K562 (cell line): ENCODE results near the gene SPON2. TPM values are rescaled to one million over a fixed set of nuclear protein-coding genes. Genes with fewer than 3 reads are reported as not detected.

ENCODE experiments used
- CBX8 ChIP-seq: fragments of 200-600 bp; sonication (generic); IDR thresholded peaks from 2 replicates; pipeline ENCODE4 v1.6.1; 2012; ENCODE audit warnings: borderline replicate concordance, mixed run types, low read depth, mild to moderate bottlenecking, moderate library complexity, mixed read lengths, low read length, control low read depth, inconsistent platforms; ENCODE audit not compliant: poor library complexity, severe bottlenecking; ENCODE audit errors: extremely low read depth
- SMAD2 ChIP-seq: fragments of 150-350 bp; IDR thresholded peaks from 2 replicates; pipeline ENCODE4 v1.6.1; 2014; ENCODE audit warnings: low read depth, mild to moderate bottlenecking, low read length
- SRSF9 ChIP-seq: fragments of 200-400 bp; formaldehyde crosslinking; IDR thresholded peaks from 2 replicates; pipeline ENCODE4 v1.6.1; 2017; ENCODE audit warnings: low read depth, low read length, borderline replicate concordance
- TAL1 ChIP-seq: fragments of 450-650 bp; IDR thresholded peaks from 2 replicates; pipeline ENCODE4 v1.6.1; 2016; ENCODE audit warnings: mild to moderate bottlenecking
- ZNF134 ChIP-seq: fragments of 250-450 bp; sonication (Bioruptor Pico); conservative IDR thresholded peaks from 2 replicates; pipeline ENCODE4 v1.4.0; 2020
- ZNF23 ChIP-seq: fragments of 250-450 bp; sonication (Bioruptor Pico); IDR thresholded peaks from 2 replicates; pipeline ENCODE4 v1.4.0; 2020; ENCODE audit warnings: mild to moderate bottlenecking
- ZNF695 ChIP-seq: fragments of 450-650 bp; formaldehyde crosslinking; IDR thresholded peaks from 2 replicates; pipeline ENCODE4 v1.4.0; 2020; ENCODE audit warnings: mild to moderate bottlenecking, moderate library complexity
- polyA plus RNA-seq, 8 experiments: library from polyadenylated mRNA; depleted of rRNA in 4 of 8; stranded (reverse) in 5 of 8; unstranded in 3 of 8; fragments of >200 nt; fragmentation: Nextera tagmentation in 2 of 8; fragmentation: Illumina TruSeq in 1 of 8; extraction: Ambion mirVana in 2 of 8; extraction: Trizol in 1 of 8; gene quantifications; 2 replicates each; pipeline versions ENCODE4 v1.2.1 to v1.2.3, GENCODE V29; 2011 to 2014; ENCODE audit warnings: inconsistent platforms in 1 of 8, missing spikeins in 1 of 8
- total RNA-seq, 7 experiments: library from RNA; depleted of rRNA in 6 of 7; stranded (reverse); fragments of >200 nt in 6 of 7; fragmentation: Illumina TruSeq in 2 of 7; extraction: Trizol in 2 of 7; gene quantifications; 2 replicates each; pipeline versions ENCODE4 v1.2.1 to v1.2.3, GENCODE V29; 2011 to 2021; ENCODE audit warnings: low replicate concordance in 1 of 7
- TF ChIP-seq, protein P1 (sequence below): fragments of 250-450 bp; sonication (Bioruptor Pico); IDR thresholded peaks from 2 replicates; pipeline ENCODE4 v1.8.0; 2021; ENCODE audit warnings: borderline replicate concordance, mild to moderate bottlenecking, moderate library complexity; ENCODE audit not compliant: poor library complexity, severe bottlenecking
- TF ChIP-seq, protein P2 (sequence below): fragments of 250-450 bp; sonication (Bioruptor Pico); IDR thresholded peaks from 2 replicates; pipeline ENCODE4 v1.5.0; 2021
- TF ChIP-seq, protein P3 (sequence below): IDR thresholded peaks from 2 replicates; pipeline ENCODE4 v1.6.1; 2011; ENCODE audit not compliant: insufficient read length; ENCODE audit errors: extremely low read depth
- TF ChIP-seq, protein P4 (sequence below): sonication (generic); formaldehyde crosslinking; IDR thresholded peaks from 2 replicates; pipeline ENCODE4 v1.8.0; 2022; ENCODE audit warnings: mild to moderate bottlenecking, low read depth, missing genetic modification reagents
- TF ChIP-seq, protein P5 (sequence below): fragments of 450-650 bp; formaldehyde crosslinking; IDR thresholded peaks from 2 replicates; pipeline ENCODE4 v1.4.0; 2020; ENCODE audit warnings: mild to moderate bottlenecking, moderate library complexity
- TF ChIP-seq, protein P6 (sequence below), 2 experiments: fragments of 450-650 bp; IDR thresholded peaks; 2 replicates each; pipeline ENCODE4 v1.6.1; 2016; ENCODE audit warnings: mild to moderate bottlenecking in 2 of 2, borderline replicate concordance in 1 of 2, low read depth in 1 of 2, moderate library complexity in 1 of 2

The SPON2 gene
- total and polyA plus RNA-seq, 9 of the 15 experiments (the other 6 are each of a cell fraction or from before 2014, with no cell fraction given), result 0.21 to 2.2 (median 0.83) TPM

DNA sequence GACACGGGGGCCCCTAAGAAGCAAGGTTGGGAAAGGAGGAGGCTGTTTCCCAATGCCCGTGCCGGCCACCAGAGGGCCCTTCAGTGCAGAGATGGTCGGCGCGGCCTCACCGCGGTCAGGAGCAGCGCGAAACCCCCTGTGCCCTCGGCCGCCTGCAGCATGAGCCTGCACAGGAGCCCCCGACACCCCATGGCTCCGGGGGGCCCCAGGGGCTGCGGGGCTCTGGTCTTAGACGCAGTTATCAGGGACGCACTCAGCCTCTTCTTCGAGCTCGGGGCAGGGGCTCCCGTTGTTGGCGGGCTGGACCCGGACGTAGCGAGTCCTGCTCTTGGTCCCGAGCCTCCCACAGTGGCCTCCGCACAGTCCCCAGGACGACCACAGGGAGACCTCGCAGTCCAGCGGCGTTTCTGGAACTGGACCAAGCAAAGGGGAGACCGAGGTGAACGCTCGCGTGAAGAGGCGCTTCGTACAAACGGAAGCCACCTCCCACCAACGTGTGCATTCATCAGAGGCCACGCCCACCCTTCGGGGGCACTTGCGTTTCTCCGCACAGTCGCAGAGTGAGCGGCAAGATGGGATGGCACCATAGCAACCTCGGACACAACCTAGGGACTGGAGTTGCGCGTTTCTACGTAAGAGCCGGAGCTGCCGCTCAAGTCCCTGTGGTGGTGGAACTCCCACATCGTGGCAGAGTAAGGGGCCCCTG is 5.0 kb downstream of the SPON2 start (continued):
- TF ChIP-seq, protein P1, sequence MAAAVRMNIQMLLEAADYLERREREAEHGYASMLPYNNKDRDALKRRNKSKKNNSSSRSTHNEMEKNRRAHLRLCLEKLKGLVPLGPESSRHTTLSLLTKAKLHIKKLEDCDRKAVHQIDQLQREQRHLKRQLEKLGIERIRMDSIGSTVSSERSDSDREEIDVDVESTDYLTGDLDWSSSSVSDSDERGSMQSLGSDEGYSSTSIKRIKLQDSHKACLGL (CRISPR knock-in tag), result no peak
- TF ChIP-seq ZNF134 (CRISPR knock-in tag) (no peak), ZNF695 (no peak), TAL1 (no peak), SMAD2 (no peak), CBX8 (no peak), SRSF9 (no peak), ZNF23 (CRISPR knock-in tag) (no peak)
- TF ChIP-seq, protein P2, sequence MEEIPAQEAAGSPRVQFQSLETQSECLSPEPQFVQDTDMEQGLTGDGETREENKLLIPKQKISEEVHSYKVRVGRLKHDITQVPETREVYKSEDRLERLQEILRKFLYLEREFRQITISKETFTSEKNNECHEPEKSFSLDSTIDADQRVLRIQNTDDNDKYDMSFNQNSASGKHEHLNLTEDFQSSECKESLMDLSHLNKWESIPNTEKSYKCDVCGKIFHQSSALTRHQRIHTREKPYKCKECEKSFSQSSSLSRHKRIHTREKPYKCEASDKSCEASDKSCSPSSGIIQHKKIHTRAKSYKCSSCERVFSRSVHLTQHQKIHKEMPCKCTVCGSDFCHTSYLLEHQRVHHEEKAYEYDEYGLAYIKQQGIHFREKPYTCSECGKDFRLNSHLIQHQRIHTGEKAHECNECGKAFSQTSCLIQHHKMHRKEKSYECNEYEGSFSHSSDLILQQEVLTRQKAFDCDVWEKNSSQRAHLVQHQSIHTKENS (CRISPR knock-in tag), result no peak
- TF ChIP-seq, protein P3, sequence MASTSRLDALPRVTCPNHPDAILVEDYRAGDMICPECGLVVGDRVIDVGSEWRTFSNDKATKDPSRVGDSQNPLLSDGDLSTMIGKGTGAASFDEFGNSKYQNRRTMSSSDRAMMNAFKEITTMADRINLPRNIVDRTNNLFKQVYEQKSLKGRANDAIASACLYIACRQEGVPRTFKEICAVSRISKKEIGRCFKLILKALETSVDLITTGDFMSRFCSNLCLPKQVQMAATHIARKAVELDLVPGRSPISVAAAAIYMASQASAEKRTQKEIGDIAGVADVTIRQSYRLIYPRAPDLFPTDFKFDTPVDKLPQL, result no peak
- TF ChIP-seq, protein P4, sequence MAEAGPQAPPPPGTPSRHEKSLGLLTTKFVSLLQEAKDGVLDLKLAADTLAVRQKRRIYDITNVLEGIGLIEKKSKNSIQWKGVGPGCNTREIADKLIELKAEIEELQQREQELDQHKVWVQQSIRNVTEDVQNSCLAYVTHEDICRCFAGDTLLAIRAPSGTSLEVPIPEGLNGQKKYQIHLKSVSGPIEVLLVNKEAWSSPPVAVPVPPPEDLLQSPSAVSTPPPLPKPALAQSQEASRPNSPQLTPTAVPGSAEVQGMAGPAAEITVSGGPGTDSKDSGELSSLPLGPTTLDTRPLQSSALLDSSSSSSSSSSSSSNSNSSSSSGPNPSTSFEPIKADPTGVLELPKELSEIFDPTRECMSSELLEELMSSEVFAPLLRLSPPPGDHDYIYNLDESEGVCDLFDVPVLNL (CRISPR knock-in tag), result no peak
- TF ChIP-seq, protein P5, sequence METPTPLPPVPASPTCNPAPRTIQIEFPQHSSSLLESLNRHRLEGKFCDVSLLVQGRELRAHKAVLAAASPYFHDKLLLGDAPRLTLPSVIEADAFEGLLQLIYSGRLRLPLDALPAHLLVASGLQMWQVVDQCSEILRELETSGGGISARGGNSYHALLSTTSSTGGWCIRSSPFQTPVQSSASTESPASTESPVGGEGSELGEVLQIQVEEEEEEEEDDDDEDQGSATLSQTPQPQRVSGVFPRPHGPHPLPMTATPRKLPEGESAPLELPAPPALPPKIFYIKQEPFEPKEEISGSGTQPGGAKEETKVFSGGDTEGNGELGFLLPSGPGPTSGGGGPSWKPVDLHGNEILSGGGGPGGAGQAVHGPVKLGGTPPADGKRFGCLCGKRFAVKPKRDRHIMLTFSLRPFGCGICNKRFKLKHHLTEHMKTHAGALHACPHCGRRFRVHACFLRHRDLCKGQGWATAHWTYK (CRISPR knock-in tag), result no peak
- TF ChIP-seq, protein P6, sequence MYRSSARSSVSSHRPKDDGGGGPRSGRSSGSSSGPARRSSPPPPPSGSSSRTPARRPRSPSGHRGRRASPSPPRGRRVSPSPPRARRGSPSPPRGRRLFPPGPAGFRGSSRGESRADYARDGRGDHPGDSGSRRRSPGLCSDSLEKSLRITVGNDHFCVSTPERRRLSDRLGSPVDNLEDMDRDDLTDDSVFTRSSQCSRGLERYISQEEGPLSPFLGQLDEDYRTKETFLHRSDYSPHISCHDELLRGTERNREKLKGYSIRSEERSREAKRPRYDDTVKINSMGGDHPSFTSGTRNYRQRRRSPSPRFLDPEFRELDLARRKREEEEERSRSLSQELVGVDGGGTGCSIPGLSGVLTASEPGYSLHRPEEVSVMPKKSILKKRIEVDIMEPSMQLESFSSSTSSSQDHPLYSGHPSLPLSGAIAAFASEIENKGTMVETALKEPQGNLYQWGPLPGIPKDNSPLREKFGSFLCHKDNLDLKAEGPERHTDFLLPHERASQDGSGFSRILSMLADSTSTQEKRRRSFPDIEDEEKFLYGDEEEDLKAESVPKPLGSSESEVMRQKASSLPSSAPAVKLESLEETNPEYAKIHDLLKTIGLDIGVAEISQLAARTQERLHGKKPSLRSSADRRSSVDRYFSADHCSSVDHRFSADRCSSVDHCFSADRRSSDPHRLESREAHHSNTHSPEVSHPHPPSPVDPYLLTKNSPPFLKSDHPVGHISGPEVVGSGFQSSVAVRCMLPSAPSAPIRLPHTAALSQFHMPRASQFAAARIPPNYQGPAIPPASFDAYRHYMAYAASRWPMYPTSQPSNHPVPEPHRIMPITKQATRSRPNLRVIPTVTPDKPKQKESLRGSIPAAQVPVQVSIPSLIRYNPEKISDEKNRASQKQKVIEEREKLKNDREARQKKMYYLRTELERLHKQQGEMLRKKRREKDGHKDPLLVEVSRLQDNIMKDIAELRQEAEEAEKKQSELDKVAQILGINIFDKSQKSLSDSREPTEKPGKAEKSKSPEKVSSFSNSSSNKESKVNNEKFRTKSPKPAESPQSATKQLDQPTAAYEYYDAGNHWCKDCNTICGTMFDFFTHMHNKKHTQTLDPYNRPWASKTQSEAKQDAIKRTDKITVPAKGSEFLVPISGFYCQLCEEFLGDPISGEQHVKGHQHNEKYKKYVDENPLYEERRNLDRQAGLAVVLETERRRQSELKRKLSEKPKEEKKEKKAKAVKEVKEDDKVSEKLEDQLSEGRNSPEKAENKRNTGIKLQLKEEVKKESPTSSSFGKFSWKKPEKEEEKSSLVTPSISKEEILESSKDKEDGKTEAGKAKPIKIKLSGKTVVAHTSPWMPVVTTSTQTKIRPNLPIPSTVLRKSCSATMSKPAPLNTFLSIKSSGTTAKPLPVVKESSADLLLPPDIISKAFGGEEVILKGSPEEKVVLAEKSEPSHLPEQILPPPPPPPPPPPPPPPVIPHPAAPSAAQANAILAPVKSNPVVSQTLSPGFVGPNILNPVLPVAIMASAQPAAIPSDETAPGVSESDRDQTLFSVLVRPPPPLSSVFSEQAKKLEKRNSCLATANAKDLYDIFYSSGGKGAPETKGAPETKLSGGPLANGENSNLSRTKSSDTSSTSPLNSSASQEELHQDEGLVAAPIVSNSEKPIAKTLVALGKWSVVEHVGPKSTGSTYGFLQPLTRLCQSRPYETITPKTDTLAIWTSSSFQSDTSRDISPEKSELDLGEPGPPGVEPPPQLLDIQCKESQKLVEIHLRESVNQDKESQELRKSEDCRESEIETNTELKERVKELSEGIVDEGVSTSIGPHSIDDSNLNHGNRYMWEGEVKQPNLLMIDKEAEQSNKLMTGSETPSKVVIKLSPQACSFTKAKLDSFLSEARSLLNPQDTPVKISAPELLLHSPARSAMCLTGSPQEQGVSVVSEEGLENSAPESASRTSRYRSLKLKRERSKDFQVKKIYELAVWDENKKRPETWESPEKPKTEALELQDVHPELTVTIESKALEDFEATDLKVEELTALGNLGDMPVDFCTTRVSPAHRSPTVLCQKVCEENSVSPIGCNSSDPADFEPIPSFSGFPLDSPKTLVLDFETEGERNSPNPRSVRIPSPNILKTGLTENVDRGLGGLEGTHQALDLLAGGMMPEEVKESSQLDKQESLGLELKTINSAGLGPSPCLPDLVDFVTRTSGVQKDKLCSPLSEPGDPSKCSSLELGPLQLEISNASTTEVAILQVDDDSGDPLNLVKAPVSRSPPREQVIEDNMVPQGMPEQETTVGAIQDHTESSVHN (IDR thresholded peaks at IDR 0.05; ENCODE audit: borderline replicate concordance in 1 of 2, low read depth in 1 of 2), result no peak
